K562 (cell line): Measurements from ENCODE around the gene HOXB6. TPM values are rescaled to one million over a fixed set of nuclear protein-coding genes. Genes with fewer than 3 reads are reported as not detected.

Experiments used
- ATAC-seq: fragments of 200-7000 bp; cut with Tn5 transposase; 3 replicates; pipeline ENCODE4 v1.9.1; 2020; ENCODE audit warnings: moderate library complexity
- BruUV-seq: library from RNA; stranded (reverse); fragments of 400-500 nt; replicated peaks from 2 replicates; lab custom pipeline; 2021; lab: Mats Ljungman, UMichigan
- CTCF ChIA-PET: fragments of 300-600 bp; formaldehyde crosslinking; extraction: SDS; loops from one replicate; lab custom pipeline; 2021; ENCODE audit warnings: low intra/inter-chr PET ratio; lab: Yijun Ruan, JAX
- POLR2A ChIA-PET: fragments of 300-600, 350-650 bp; sonication (Branson Sonifier 250); formaldehyde crosslinking; extraction: SDS; loops from one replicate; lab custom pipeline; 2021; ENCODE audit warnings: antibody characterized with exemption, inconsistent platforms; lab: Yijun Ruan, JAX
- DNase-seq, 4 experiments: peaks; one replicate each; pipeline versions ENCODE4 v3.0.0 to v3.0.0-alpha.2; 2011 to 2018; ENCODE audit warnings: low spot score in 3 of 4, mixed read lengths in 3 of 4; ENCODE audit errors: extremely low read depth in 1 of 4
- FAIRE-seq: peaks from 2 replicates; lab custom pipeline; 2011; peaks lifted over from hg19 to GRCh38; lab: Jason Lieb, UNC
- H2AFZ ChIP-seq: 2 replicates; pipeline ENCODE4 v1.6.0; 2011; ENCODE audit warnings: low read depth, low read length, control low read depth, inconsistent platforms
- H3K27ac ChIP-seq: fragments of 200-600 bp; 3 replicates; pipeline ENCODE4 v1.8.0; 2011; ENCODE audit warnings: low read depth, mild to moderate bottlenecking, control low read depth, inconsistent platforms, low read length, moderate library complexity, mixed read lengths; ENCODE audit errors: extremely low read depth
- H3K27me3 ChIP-seq, 2 experiments: fragments of 300-600 bp in 1 of 2; 2 replicates in 1 of 2; 3 replicates in 1 of 2; pipeline versions ENCODE4 v1.6.0 to v1.8.0; 2011; ENCODE audit warnings: inconsistent platforms in 2 of 2, low read length in 2 of 2, mild to moderate bottlenecking in 1 of 2, mixed read lengths in 1 of 2, moderate library complexity in 1 of 2; ENCODE audit not compliant: control insufficient read depth in 2 of 2, insufficient read depth in 2 of 2
- H3K36me3 ChIP-seq: fragments of 300-600 bp; 3 replicates; pipeline ENCODE4 v1.8.0; 2011; ENCODE audit warnings: mild to moderate bottlenecking, low read length, inconsistent platforms; ENCODE audit not compliant: control insufficient read depth, insufficient read depth
- H3K4me1 ChIP-seq, 2 experiments: fragments of 200-600 bp in 1 of 2; replicated peaks in 1 of 2; 2 replicates in 1 of 2; 3 replicates in 1 of 2; pipeline versions ENCODE4 v1.5.1 to v1.8.0; 2011; ENCODE audit warnings: inconsistent platforms in 2 of 2, low read length in 2 of 2, mild to moderate bottlenecking in 1 of 2, mixed read lengths in 1 of 2, moderate library complexity in 1 of 2; ENCODE audit not compliant: control insufficient read depth in 2 of 2, insufficient read depth in 2 of 2
- H3K4me2 ChIP-seq: 2 replicates; pipeline ENCODE4 v1.6.1; 2011; ENCODE audit warnings: low read length, control low read depth, inconsistent platforms, mixed read lengths; ENCODE audit not compliant: insufficient read depth
- H3K4me3 ChIP-seq: fragments of 200-600 bp; sonication (generic), shearing (Covaris generic); 2 replicates; pipeline ENCODE4 v1.5.1; 2016; ENCODE audit warnings: control low read depth, inconsistent platforms
- H3K79me2 ChIP-seq: fragments of 200-600 bp; 3 replicates; pipeline ENCODE4 v1.8.0; 2011; ENCODE audit warnings: low read length, inconsistent platforms; ENCODE audit not compliant: control insufficient read depth, insufficient read depth
- H3K9ac ChIP-seq, 2 experiments: 2 replicates each; pipeline versions ENCODE4 v1.6.0 to v1.6.1; 2011; ENCODE audit warnings: low read depth in 2 of 2, low read length in 2 of 2, control low read depth in 1 of 2, inconsistent platforms in 1 of 2, mild to moderate bottlenecking in 1 of 2, mixed read lengths in 1 of 2; ENCODE audit not compliant: insufficient read depth in 1 of 2
- H3K9me1 ChIP-seq: one replicate; pipeline ENCODE4 v1.6.0; 2011; ENCODE audit warnings: inconsistent platforms, mild to moderate bottlenecking, low read length, moderate library complexity; ENCODE audit not compliant: control insufficient read depth, insufficient read depth
- H3K9me3 ChIP-seq: replicated peaks from 2 replicates; pipeline ENCODE4 v1.5.1; 2011; ENCODE audit warnings: low read depth, low read length, inconsistent platforms; ENCODE audit not compliant: control insufficient read depth, insufficient read depth
- H4K20me1 ChIP-seq: replicated peaks from 2 replicates; pipeline ENCODE4 v1.6.1; 2011; ENCODE audit warnings: low read length, inconsistent platforms, mixed read lengths; ENCODE audit not compliant: control insufficient read depth, insufficient read depth
- MTA3 ChIP-seq: fragments of 450-650 bp; formaldehyde crosslinking; IDR thresholded peaks from 2 replicates; pipeline ENCODE4 v1.6.1; 2017; ENCODE audit warnings: mild to moderate bottlenecking, borderline replicate concordance
- POLR3A ChIP-seq: IDR thresholded peaks from 2 replicates; pipeline ENCODE4 v1.6.1; 2011; ENCODE audit warnings: borderline replicate concordance, mild to moderate bottlenecking, moderate library complexity; ENCODE audit not compliant: insufficient read length, insufficient read depth; ENCODE audit errors: extremely low read depth
- RBFOX2 ChIP-seq: fragments of 200-400 bp; formaldehyde crosslinking; IDR thresholded peaks from 2 replicates; pipeline ENCODE4 v1.6.1; 2017; ENCODE audit warnings: low read depth, mild to moderate bottlenecking, low read length, moderate library complexity
- SRSF7 ChIP-seq: fragments of 200-400 bp; formaldehyde crosslinking; optimal IDR thresholded peaks from 2 replicates; pipeline ENCODE3; 2017; ENCODE audit warnings: mild to moderate bottlenecking, low read depth, low read length
- ZBTB12 ChIP-seq: fragments of 250-450 bp; sonication (Bioruptor Pico); IDR thresholded peaks from 2 replicates; pipeline ENCODE4 v1.4.0; 2020
- ZNF444 ChIP-seq: fragments of 250-450 bp; sonication (Bioruptor Pico); IDR thresholded peaks from 2 replicates; pipeline ENCODE4 v1.4.0; 2020; ENCODE audit warnings: mild to moderate bottlenecking, moderate library complexity
- WGBS: fragments of 100-300 bp; shearing (Covaris generic); methylation state at CpG from one replicate; pipeline ENCODE4 v1.1.6; 2016; ENCODE audit warnings: low coverage, mixed read lengths; ENCODE audit not compliant: insufficient coverage; ENCODE audit errors: missing lambda C conversion rate; 5-methylcytosine and 5-hydroxymethylcytosine counted together
- in situ Hi-C: fragments of 300-500 bp; cut with MboI; formaldehyde crosslinking; loops from 4 replicates; pipeline ENCODE4 v1.15.0; 2018; ENCODE audit warnings: inconsistent platforms, mixed read lengths
- intact Hi-C: fragments of 100-400 bp; cut with micrococcal nuclease; formaldehyde crosslinking; loops from 2 replicates; pipeline ENCODE4 v1.14.2; 2022
- polyA plus RNA-seq, 8 experiments: library from polyadenylated mRNA; depleted of rRNA in 4 of 8; stranded (reverse) in 5 of 8; unstranded in 3 of 8; fragments of >200 nt; fragmentation: Nextera tagmentation in 2 of 8; fragmentation: Illumina TruSeq in 1 of 8; extraction: Ambion mirVana in 2 of 8; extraction: Trizol in 1 of 8; gene quantifications; 2 replicates each; pipeline versions ENCODE4 v1.2.1 to v1.2.3, GENCODE V29; 2011 to 2014; ENCODE audit warnings: inconsistent platforms in 1 of 8, missing spikeins in 1 of 8
- total RNA-seq, 7 experiments: library from RNA; depleted of rRNA in 6 of 7; stranded (reverse); fragments of >200 nt in 6 of 7; fragmentation: Illumina TruSeq in 2 of 7; extraction: Trizol in 2 of 7; gene quantifications; 2 replicates each; pipeline versions ENCODE4 v1.2.1 to v1.2.3, GENCODE V29; 2011 to 2021; ENCODE audit warnings: low replicate concordance in 1 of 7
- TF ChIP-seq, protein P1 (sequence below): fragments of 250-450 bp; sonication (Bioruptor Pico); IDR thresholded peaks from 2 replicates; pipeline ENCODE4 v1.8.0; 2022; ENCODE audit warnings: moderate library complexity, mild to moderate bottlenecking, inconsistent platforms
- TF ChIP-seq, protein P2 (sequence below): fragments of 200-800 bp; sonication (Bioruptor generic); IDR thresholded peaks from 2 replicates; pipeline ENCODE4 v1.6.1; 2016; ENCODE audit warnings: missing genetic modification characterization, missing compliant biosample characterization
- TF ChIP-seq, protein P3 (sequence below): sonication (generic); formaldehyde crosslinking; IDR thresholded peaks from 2 replicates; pipeline ENCODE4 v1.8.0; 2023; ENCODE audit warnings: mild to moderate bottlenecking, missing genetic modification reagents

The HOXB6 gene
- total and polyA plus RNA-seq, 9 of the 15 experiments (the other 6 are each of a cell fraction or from before 2014, with no cell fraction given), result 1.2 to 14.8 (median 4.9) TPM

GRCh38 chr17:48642843-48643696 lies 38.3 kb upstream of the HOXB6 start:
- no TSS peak for BruUV-seq
- intact Hi-C loops (no loop called here), in situ Hi-C loops (no loop called here)
- Histone ChIP-seq H4K20me1 (no peaks in the 10 kb centered on the region), H3K9me3 (no peaks in the 10 kb centered on the region), H3K9me1 (peaks cover 4% of the 10 kb centered on the region), H3K4me2 (no peak overlapping the region), H3K27ac (no peak overlapping the region), H3K9ac (no peak overlapping the region), H3K4me3 (no peak overlapping the region), H3K4me1 (peaks cover 26 to 44% of the 10 kb centered on the region in 2 experiments; a peak in 4 of 5 replicates), H3K36me3 (no peaks in the 10 kb centered on the region), H3K27me3 (no peaks in the 10 kb centered on the region), H2AFZ (no peak overlapping the region), H3K79me2 (peaks cover 41% of the 10 kb centered on the region)
- DNase-seq (no peak), ATAC-seq (no peak), FAIRE-seq (no peak)
- POLR2A ChIA-PET, result interaction anchor here (1.2 to 5.1 kb wide), 3 partner anchors 14 to 29 kb away, joined by 3 to 14 read pairs (median 5); partner anchors contain the start of gene HOXB9
- 70% methylated on average over 21 of the region's 23 CpGs for WGBS
- CTCF ChIA-PET, result interaction anchor here (0.6 to 0.7 kb wide), 2 partner anchors 316 to 795 kb away, joined by 3 read pairs; no protein-coding TSS in a partner anchor
- TF ChIP-seq RBFOX2 (no peak), POLR3A (no peak), MTA3 (no peak), ZBTB12 (CRISPR knock-in tag) (no peak), SRSF7 (no peak), ZNF444 (CRISPR knock-in tag) (no peak)
- TF ChIP-seq, protein P1, sequence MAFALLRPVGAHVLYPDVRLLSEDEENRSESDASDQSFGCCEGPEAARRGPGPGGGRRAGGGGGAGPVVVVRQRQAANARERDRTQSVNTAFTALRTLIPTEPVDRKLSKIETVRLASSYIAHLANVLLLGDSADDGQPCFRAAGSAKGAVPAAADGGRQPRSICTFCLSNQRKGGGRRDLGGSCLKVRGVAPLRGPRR (CRISPR knock-in tag), result no peak
- TF ChIP-seq, protein P2, sequence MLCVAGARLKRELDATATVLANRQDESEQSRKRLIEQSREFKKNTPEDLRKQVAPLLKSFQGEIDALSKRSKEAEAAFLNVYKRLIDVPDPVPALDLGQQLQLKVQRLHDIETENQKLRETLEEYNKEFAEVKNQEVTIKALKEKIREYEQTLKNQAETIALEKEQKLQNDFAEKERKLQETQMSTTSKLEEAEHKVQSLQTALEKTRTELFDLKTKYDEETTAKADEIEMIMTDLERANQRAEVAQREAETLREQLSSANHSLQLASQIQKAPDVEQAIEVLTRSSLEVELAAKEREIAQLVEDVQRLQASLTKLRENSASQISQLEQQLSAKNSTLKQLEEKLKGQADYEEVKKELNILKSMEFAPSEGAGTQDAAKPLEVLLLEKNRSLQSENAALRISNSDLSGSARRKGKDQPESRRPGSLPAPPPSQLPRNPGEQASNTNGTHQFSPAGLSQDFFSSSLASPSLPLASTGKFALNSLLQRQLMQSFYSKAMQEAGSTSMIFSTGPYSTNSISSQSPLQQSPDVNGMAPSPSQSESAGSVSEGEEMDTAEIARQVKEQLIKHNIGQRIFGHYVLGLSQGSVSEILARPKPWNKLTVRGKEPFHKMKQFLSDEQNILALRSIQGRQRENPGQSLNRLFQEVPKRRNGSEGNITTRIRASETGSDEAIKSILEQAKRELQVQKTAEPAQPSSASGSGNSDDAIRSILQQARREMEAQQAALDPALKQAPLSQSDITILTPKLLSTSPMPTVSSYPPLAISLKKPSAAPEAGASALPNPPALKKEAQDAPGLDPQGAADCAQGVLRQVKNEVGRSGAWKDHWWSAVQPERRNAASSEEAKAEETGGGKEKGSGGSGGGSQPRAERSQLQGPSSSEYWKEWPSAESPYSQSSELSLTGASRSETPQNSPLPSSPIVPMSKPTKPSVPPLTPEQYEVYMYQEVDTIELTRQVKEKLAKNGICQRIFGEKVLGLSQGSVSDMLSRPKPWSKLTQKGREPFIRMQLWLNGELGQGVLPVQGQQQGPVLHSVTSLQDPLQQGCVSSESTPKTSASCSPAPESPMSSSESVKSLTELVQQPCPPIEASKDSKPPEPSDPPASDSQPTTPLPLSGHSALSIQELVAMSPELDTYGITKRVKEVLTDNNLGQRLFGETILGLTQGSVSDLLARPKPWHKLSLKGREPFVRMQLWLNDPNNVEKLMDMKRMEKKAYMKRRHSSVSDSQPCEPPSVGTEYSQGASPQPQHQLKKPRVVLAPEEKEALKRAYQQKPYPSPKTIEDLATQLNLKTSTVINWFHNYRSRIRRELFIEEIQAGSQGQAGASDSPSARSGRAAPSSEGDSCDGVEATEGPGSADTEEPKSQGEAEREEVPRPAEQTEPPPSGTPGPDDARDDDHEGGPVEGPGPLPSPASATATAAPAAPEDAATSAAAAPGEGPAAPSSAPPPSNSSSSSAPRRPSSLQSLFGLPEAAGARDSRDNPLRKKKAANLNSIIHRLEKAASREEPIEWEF (CRISPR knock-in tag), result no peak
- TF ChIP-seq, protein P3, sequence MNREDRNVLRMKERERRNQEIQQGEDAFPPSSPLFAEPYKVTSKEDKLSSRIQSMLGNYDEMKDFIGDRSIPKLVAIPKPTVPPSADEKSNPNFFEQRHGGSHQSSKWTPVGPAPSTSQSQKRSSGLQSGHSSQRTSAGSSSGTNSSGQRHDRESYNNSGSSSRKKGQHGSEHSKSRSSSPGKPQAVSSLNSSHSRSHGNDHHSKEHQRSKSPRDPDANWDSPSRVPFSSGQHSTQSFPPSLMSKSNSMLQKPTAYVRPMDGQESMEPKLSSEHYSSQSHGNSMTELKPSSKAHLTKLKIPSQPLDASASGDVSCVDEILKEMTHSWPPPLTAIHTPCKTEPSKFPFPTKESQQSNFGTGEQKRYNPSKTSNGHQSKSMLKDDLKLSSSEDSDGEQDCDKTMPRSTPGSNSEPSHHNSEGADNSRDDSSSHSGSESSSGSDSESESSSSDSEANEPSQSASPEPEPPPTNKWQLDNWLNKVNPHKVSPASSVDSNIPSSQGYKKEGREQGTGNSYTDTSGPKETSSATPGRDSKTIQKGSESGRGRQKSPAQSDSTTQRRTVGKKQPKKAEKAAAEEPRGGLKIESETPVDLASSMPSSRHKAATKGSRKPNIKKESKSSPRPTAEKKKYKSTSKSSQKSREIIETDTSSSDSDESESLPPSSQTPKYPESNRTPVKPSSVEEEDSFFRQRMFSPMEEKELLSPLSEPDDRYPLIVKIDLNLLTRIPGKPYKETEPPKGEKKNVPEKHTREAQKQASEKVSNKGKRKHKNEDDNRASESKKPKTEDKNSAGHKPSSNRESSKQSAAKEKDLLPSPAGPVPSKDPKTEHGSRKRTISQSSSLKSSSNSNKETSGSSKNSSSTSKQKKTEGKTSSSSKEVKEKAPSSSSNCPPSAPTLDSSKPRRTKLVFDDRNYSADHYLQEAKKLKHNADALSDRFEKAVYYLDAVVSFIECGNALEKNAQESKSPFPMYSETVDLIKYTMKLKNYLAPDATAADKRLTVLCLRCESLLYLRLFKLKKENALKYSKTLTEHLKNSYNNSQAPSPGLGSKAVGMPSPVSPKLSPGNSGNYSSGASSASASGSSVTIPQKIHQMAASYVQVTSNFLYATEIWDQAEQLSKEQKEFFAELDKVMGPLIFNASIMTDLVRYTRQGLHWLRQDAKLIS (CRISPR knock-in tag), result no peak
